ENCODE data around the gene CATSPER3. TPM values are rescaled to one million over a fixed set of nuclear protein-coding genes. Genes with fewer than 3 reads are reported as not detected.

CATSPER3 gene
- total and polyA plus RNA-seq, 2 of the 13 experiments (the other 11 are each of a cell fraction or from before 2014, with no cell fraction given), result 0.33 to 0.37 TPM

GRCh38 chr5:134958755-134959154, 9.0 kb upstream of the CATSPER3 start (continued):
- TF ChIP-seq HMG20B (CRISPR knock-in tag; conservative IDR thresholded peaks at IDR 0.05) (no peak), KDM2A (CRISPR knock-in tag; IDR thresholded peaks at IDR 0.05; ENCODE audit: borderline replicate concordance, low read depth) (no peak), FOXJ3 (CRISPR knock-in tag; IDR thresholded peaks at IDR 0.05; ENCODE audit: borderline replicate concordance) (peak; percentile 29; the same call in 1 of the 2 replicates), ZNF468 (CRISPR knock-in tag; IDR thresholded peaks at IDR 0.05) (no peak), PREB (CRISPR knock-in tag; IDR thresholded peaks at IDR 0.05) (no peak), PBX3 (CRISPR knock-in tag; IDR thresholded peaks at IDR 0.05; ENCODE audit: borderline replicate concordance) (no peak), NFE2L1 (CRISPR knock-in tag; IDR thresholded peaks at IDR 0.05; ENCODE audit: borderline replicate concordance) (no peak), ZBTB10 (CRISPR knock-in tag; IDR thresholded peaks at IDR 0.05; ENCODE audit: borderline replicate concordance) (no peak), GMEB1 (CRISPR knock-in tag; IDR thresholded peaks at IDR 0.05; ENCODE audit: borderline replicate concordance) (no peak), RBM22 (optimal IDR thresholded peaks at IDR 0.05; ENCODE audit: low read length) (no peak), ZNF530 (CRISPR knock-in tag; IDR thresholded peaks at IDR 0.05; ENCODE audit: low read depth) (no peak), PAX8 (CRISPR knock-in tag; IDR thresholded peaks at IDR 0.05; ENCODE audit: borderline replicate concordance) (no peak), ZNF329 (CRISPR knock-in tag; IDR thresholded peaks at IDR 0.05; ENCODE audit: low read depth) (no peak), SOX6 (IDR thresholded peaks at IDR 0.05) (no peak), SOX6 (CRISPR knock-in tag; IDR thresholded peaks at IDR 0.05) (peak; percentile 53; the same call in 1 of the 2 replicates), SP140L (CRISPR knock-in tag; IDR thresholded peaks at IDR 0.05; ENCODE audit: borderline replicate concordance) (no peak), MED1 (CRISPR knock-in tag; IDR thresholded peaks at IDR 0.05) (no peak), ZNF776 (CRISPR knock-in tag; IDR thresholded peaks at IDR 0.05) (no peak), ZBTB38 (CRISPR knock-in tag; IDR thresholded peaks at IDR 0.05) (no peak), ZMAT3 (CRISPR knock-in tag; conservative IDR thresholded peaks at IDR 0.05) (no peak), STAT5B (CRISPR knock-in tag; IDR thresholded peaks at IDR 0.05) (no peak), GTF3A (CRISPR knock-in tag; conservative IDR thresholded peaks at IDR 0.05) (no peak), BORCS8-MEF2B (CRISPR knock-in tag; IDR thresholded peaks at IDR 0.05) (no peak), ZKSCAN1 (IDR thresholded peaks at IDR 0.05; ENCODE audit: low read length) (no peak), FOXK2 (IDR thresholded peaks at IDR 0.05) (no peak), TP53 (CRISPR knock-in tag; conservative IDR thresholded peaks at IDR 0.05) (no peak), EHMT2 (IDR thresholded peaks at IDR 0.05; ENCODE audit: borderline replicate concordance, low read depth, low read length) (no peak)
